Ovary (tissue), 9 donors: ENCODE data around the gene TMEM222. TPM values are rescaled to one million over a fixed set of nuclear protein-coding genes. Genes with fewer than 3 reads are reported as not detected.

ENCODE experiments used
- DNase-seq, 5 donors: peaks; one replicate each; pipeline ENCODE4 v3.0.0-alpha.2; 2019 to 2020
- H3K27ac ChIP-seq, 2 donors: fragments of 200-600 bp; one replicate each; pipeline versions ENCODE4 v1.5.1 to v1.8.0; 2019 to 2022
- H3K27me3 ChIP-seq: fragments of 200-600 bp; one replicate; pipeline ENCODE4 v1.8.0; 2022
- H3K36me3 ChIP-seq: fragments of 200-600 bp; sonication (generic); one replicate; pipeline ENCODE4 v1.5.1; 2019
- H3K4me1 ChIP-seq: one replicate; pipeline ENCODE4 v1.8.1; 2013; ENCODE audit warnings: mild to moderate bottlenecking, moderate library complexity; ENCODE audit not compliant: insufficient read depth
- H3K4me3 ChIP-seq: fragments of 200-600 bp; sonication (generic); one replicate; pipeline ENCODE4 v1.5.1; 2017
- H3K9me3 ChIP-seq, 2 donors: fragments of 200-600 bp in 1 of 2; sonication (generic) in 1 of 2; one replicate each; pipeline versions ENCODE4 v1.5.1 to v1.8.1; 2013 to 2019; ENCODE audit warnings: mild to moderate bottlenecking in 1 of 2, moderate library complexity in 1 of 2
- EP300 ChIP-seq: sonication (generic); formaldehyde crosslinking; IDR thresholded peaks from one replicate; pipeline ENCODE4 v1.6.1; 2017; ENCODE audit warnings: antibody characterized with exemption
- POLR2A ChIP-seq: fragments of 450-650 bp; IDR thresholded peaks from one replicate; pipeline ENCODE4 v1.6.1; 2017; ENCODE audit warnings: antibody characterized with exemption, mild to moderate bottlenecking, moderate library complexity
- WGBS, 3 donors: extraction: QIAGEN DNeasy Blood & Tissue Kit in 1 of 3; methylation state at CpG; one replicate each; pipeline versions ENCODE4 v1.1.5 to v1.1.7; 2013 to 2017; 5-methylcytosine and 5-hydroxymethylcytosine counted together
- intact Hi-C, 4 donors: fragments of 100-400 bp; cut with DNase I; formaldehyde crosslinking; loops; one replicate each; pipeline versions ENCODE4 v1.11.0 to v1.15.1; 2022 to 2023
- polyA plus RNA-seq, 2 donors: library from polyadenylated mRNA; stranded (reverse); fragments of 200-250 nt in 1 of 2; fragments of 350-450 nt in 1 of 2; fragmentation: Illumina TruSeq in 1 of 2; extraction: RNeasy Lipid Tissue Mini Kit (QIAGEN cat#74804) in 1 of 2; gene quantifications; one replicate each; pipeline ENCODE4 v1.2.3, GENCODE V29; 2013 to 2014
- total RNA-seq, 7 donors: library from RNA; depleted of rRNA in 2 of 7; stranded (reverse); fragments of >200 nt in 2 of 7; fragmentation: NEBNext Ultra II Directional in 3 of 7; extraction: Animal tissue kit (Norgen Biotek cat#: 25700) in 3 of 7; gene quantifications; one replicate each; pipeline versions ENCODE4 v1.1.0 to v1.2.4, GENCODE V29; 2016 to 2023
- TF ChIP-seq, protein P1 (sequence below), 3 donors: fragments of 450-650 bp in 2 of 3; fragments of 200-600 bp in 1 of 3; IDR thresholded peaks; one replicate each; pipeline versions ENCODE4 v1.5.1 to v1.8.0; 2016 to 2022; ENCODE audit warnings: antibody characterized with exemption in 3 of 3, mild to moderate bottlenecking in 1 of 3
- donor health status: DM: no; HTN: no; CAD: no; lungs with moderate emphysema.
- donor health status: DM: no; HTN: no; CAD: no.
- donor health status: Bipolar disorder and iron deficiency.
- donor health status: DM: yes; HTN: yes; CAD: no.
- donor health status: DM: no; HTN: no; CAD: no.
- donor health status: DM: yes; HTN: yes; CAD: no.

The TMEM222 gene
- total and polyA plus RNA-seq, 9 donors: 12.9 to 52.5 (median 36.5) TPM

DNA sequence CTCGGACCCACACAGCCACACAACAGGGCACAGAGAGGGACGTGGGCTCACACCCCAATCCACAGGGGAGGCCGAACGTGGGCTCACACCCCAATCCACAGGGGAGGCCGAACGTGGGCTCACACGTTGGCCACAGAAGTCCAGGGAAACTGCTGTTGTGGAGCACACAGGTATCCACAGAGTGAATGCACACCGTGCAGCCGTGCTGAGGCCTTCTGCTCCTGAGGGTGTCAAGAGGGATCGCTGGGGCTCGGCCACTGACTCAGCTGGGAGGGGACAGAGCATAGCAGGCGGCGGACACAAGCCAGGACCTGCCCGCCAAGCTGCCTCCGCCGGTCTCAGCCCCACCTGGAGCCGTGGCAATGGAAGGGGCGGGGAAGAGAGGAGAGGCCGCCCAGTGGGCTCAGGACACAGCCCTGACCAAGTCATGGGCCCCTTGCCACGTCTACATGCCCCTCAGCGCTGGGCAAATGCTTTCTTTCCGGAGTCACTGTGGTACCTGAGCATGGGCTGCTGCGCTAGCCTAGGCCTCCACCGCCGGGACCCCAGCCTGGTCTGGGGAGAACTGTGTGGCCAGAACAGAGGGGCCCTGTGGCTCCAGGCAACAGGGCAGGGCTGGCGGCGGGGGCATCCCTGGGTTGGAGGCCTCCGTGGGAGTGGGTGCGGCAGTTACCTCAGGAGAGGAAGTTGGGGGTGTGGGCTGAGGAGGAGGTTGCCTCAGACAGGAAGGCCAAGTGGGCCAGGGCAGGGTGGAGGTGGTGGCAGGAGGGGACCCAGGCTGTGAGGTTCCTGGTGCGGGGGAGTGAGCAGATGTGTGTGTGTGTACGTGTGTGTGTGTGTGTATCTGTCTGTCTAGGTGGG, 21.0 kb downstream of the TMEM222 start:
- H3K27ac ChIP-seq: no peak overlapping the region
- no peak overlapping the region for H3K4me3 ChIP-seq
- intact Hi-C loops: no loop called here
- H3K27me3 ChIP-seq: no peaks in the 10 kb centered on the region
- no peak for TF ChIP-seq POLR2A
- no peak for TF ChIP-seq EP300
- TF ChIP-seq, protein P1, sequence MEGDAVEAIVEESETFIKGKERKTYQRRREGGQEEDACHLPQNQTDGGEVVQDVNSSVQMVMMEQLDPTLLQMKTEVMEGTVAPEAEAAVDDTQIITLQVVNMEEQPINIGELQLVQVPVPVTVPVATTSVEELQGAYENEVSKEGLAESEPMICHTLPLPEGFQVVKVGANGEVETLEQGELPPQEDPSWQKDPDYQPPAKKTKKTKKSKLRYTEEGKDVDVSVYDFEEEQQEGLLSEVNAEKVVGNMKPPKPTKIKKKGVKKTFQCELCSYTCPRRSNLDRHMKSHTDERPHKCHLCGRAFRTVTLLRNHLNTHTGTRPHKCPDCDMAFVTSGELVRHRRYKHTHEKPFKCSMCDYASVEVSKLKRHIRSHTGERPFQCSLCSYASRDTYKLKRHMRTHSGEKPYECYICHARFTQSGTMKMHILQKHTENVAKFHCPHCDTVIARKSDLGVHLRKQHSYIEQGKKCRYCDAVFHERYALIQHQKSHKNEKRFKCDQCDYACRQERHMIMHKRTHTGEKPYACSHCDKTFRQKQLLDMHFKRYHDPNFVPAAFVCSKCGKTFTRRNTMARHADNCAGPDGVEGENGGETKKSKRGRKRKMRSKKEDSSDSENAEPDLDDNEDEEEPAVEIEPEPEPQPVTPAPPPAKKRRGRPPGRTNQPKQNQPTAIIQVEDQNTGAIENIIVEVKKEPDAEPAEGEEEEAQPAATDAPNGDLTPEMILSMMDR (IDR thresholded peaks at IDR 0.05): no peak
- 66 to 74% (median 70%) methylated on average over 30 to 31 of the region's 31 CpGs for WGBS, 3 donors
- DNase-seq: no peak
- no peaks in the 10 kb centered on the region for H3K4me1 ChIP-seq
- H3K9me3 ChIP-seq: no peaks in the 10 kb centered on the region
- no peaks in the 10 kb centered on the region for H3K36me3 ChIP-seq

DNA sequence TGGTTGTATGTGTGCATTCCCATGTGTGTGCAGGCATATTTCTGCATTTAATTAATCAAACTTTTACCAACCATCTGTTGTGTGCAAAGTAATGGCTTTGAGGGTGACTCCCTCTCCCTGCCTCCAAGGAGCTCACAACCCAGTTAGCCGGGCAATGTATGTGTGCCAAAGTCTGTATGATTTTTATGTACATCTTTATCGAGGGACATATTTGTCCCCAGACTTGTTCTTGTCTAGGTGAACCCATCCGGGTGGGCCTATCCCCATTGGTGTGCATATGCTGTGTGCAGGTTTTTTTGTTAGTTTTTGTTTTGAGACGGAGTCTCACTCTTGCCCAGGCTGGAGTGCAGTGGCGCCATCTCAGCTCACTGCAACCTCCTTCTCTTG, 21.7 kb downstream of the TMEM222 start:
- DNase-seq: no peak
- H3K27ac ChIP-seq: no peak overlapping the region
- H3K9me3 ChIP-seq: no peaks in the 10 kb centered on the region
- no peaks in the 10 kb centered on the region for H3K4me1 ChIP-seq
- WGBS, 3 donors: 65 to 70% (median 68%) methylated on average over 5 of the region's 5 CpGs
- H3K27me3 ChIP-seq: no peaks in the 10 kb centered on the region
- H3K4me3 ChIP-seq: no peak overlapping the region
- intact Hi-C loops: no loop called here
- no peak for TF ChIP-seq EP300
- no peak for TF ChIP-seq POLR2A
- H3K36me3 ChIP-seq: no peaks in the 10 kb centered on the region

DNA sequence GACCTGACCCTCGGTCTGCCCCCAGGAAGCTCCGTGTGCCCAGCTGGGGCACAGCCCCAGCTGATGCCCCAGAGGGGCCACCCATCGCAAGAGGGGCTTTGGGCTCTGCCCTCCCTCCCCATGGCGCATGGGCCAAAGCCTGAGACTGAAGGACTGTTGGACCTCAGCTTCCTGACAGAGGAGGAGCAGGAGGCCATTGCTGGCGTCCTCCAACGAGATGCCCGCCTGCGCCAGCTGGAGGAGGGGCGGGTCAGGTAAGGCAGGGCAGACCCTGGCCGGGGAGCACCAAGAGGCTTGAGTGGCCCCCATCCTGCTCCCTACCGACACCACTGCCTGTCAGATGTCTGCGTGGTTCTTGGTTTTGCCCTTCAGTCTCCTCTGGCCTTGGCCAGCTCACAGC, 23.3 kb downstream of the TMEM222 start:
- peaks cover 6% of the 10 kb centered on the region for H3K4me1 ChIP-seq
- no peak for TF ChIP-seq POLR2A
- TF ChIP-seq, protein P1 (IDR thresholded peaks at IDR 0.05): no peak
- no peak for TF ChIP-seq EP300
- no peaks in the 10 kb centered on the region for H3K36me3 ChIP-seq
- WGBS, 3 donors: 87% methylated on average over 12 of the region's 12 CpGs
- H3K27me3 ChIP-seq: no peaks in the 10 kb centered on the region
- intact Hi-C loops: no loop called here
- DNase-seq: no peak
- no peaks in the 10 kb centered on the region for H3K9me3 ChIP-seq
- H3K4me3 ChIP-seq: no peak overlapping the region
- H3K27ac ChIP-seq: no peak overlapping the region

DNA sequence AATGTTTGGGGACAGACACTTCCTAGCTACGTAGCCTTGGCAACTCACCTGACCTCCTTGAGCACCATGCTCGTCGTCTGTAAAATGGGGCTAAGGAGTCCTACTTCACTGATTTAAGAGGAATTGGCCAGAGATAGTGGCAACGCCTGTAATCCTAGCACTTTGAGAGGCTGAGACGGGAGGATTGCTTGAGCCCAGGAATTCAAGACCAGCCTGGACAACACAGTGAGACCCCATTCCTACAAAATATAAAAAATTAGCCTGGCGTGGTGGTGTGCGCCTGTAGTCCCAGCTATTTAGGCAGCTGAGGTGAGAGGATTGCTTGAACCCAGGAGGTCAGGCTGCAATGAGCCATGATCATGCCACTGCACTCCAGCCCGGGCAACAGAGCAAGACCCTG, 24.4 kb downstream of the TMEM222 start:
- peaks cover 8% of the 10 kb centered on the region for H3K4me1 ChIP-seq
- no peak overlapping the region for H3K27ac ChIP-seq
- H3K9me3 ChIP-seq: no peaks in the 10 kb centered on the region
- H3K4me3 ChIP-seq: no peak overlapping the region
- no peak for DNase-seq
- intact Hi-C loops: no loop called here
- H3K36me3 ChIP-seq: no peaks in the 10 kb centered on the region
- TF ChIP-seq EP300: no peak
- H3K27me3 ChIP-seq: no peaks in the 10 kb centered on the region
- WGBS, 3 donors: 86 to 89% (median 88%) methylated on average over 8 of the region's 8 CpGs

DNA sequence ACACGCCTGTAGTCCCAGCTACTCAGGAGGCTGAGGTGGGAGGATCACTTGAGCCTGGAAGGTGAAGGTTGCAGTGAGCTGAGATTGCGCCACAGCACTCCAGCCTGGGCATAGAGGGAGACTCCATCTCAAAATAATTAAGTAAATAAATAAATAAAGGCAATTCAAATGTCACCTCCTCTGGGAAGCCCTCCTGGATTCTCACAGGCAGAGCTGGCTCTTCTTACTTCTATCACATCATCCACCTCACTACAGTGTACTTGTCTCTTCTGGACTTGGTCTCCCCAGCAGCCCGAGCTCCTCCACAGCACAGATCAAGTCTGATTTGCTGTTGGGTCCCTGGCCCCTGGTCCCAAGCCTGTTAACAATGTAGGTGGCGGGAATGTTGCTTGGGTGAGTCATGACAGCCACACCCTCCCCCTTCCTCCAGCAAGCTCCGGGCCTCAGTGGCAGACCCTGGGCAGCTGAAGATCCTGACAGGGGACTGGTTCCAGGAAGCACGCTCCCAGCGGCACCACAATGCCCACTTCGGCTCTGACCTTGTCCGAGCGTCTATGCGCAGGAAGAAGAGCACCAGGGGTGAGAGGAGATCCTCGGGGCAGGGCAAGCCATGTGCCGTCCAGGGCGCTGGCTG, 25.1 kb downstream of the TMEM222 start:
- peaks cover 8% of the 10 kb centered on the region for H3K4me1 ChIP-seq
- no peak for DNase-seq
- H3K27ac ChIP-seq: no peak overlapping the region
- TF ChIP-seq, protein P1 (IDR thresholded peaks at IDR 0.05): no peak
- TF ChIP-seq POLR2A (no peak), EP300 (no peak)
- no peaks in the 10 kb centered on the region for H3K9me3 ChIP-seq
- no peaks in the 10 kb centered on the region for H3K27me3 ChIP-seq
- intact Hi-C loops: no loop called here
- H3K36me3 ChIP-seq: no peaks in the 10 kb centered on the region
- no peak overlapping the region for H3K4me3 ChIP-seq
- 75 to 81% (median 78%) methylated on average over 14 of the region's 14 CpGs for WGBS, 3 donors
